H1 (cell line): ENCODE results near the gene RPL13A. TPM values are rescaled to one million over a fixed set of nuclear protein-coding genes. Genes with fewer than 3 reads are reported as not detected.

ENCODE experiments used
- CTCF ChIA-PET: fragments of 300-600 bp; sonication (Branson Sonifier 250); formaldehyde crosslinking; loops from one replicate; lab custom pipeline; 2021; ENCODE audit not compliant: partially characterized antibody; lab: Charles Lee
- POLR2A ChIA-PET: fragments of 300-600 bp; sonication (Branson Sonifier 250); formaldehyde crosslinking; loops from one replicate; lab custom pipeline; 2021; ENCODE audit warnings: inconsistent platforms; ENCODE audit not compliant: partially characterized antibody; lab: Charles Lee
- DNase-seq, 2 experiments: peaks; one replicate each; pipeline versions ENCODE4 v3.0.0 to v3.0.0-alpha.2; 2010 to 2022; ENCODE audit warnings: low spot score in 2 of 2, low read depth in 1 of 2, mixed read lengths in 1 of 2
- FAIRE-seq: peaks from 2 replicates; lab custom pipeline; 2011; peaks lifted over from hg19 to GRCh38; lab: Jason Lieb, UNC
- H2AFZ ChIP-seq: 2 replicates; pipeline ENCODE4 v1.8.1; 2012; ENCODE audit warnings: low read length, inconsistent platforms
- H2AK5ac ChIP-seq: 2 replicates; pipeline ENCODE4 v1.6.1; 2013; ENCODE audit warnings: low read depth, low read length
- H2BK120ac ChIP-seq: replicated peaks from 2 replicates; pipeline ENCODE3; 2013; ENCODE audit warnings: low read depth, low read length, inconsistent platforms
- H2BK12ac ChIP-seq: 2 replicates; pipeline ENCODE4 v1.6.1; 2013; ENCODE audit warnings: low read depth, low read length
- H2BK15ac ChIP-seq: 2 replicates; pipeline ENCODE4 v1.6.1; 2013; ENCODE audit warnings: low read length
- H2BK20ac ChIP-seq: 2 replicates; pipeline ENCODE4 v1.6.1; 2013; ENCODE audit warnings: low read length
- H2BK5ac ChIP-seq: 2 replicates; pipeline ENCODE4 v1.6.1; 2013; ENCODE audit warnings: low read depth, low read length
- H3K14ac ChIP-seq: 2 replicates; pipeline ENCODE4 v1.6.1; 2013; ENCODE audit warnings: inconsistent platforms; ENCODE audit not compliant: insufficient read length
- H3K18ac ChIP-seq: 2 replicates; pipeline ENCODE4 v1.6.1; 2013; ENCODE audit warnings: low read length; ENCODE audit errors: extremely low read depth
- H3K23ac ChIP-seq: 2 replicates; pipeline ENCODE4 v1.6.1; 2013; ENCODE audit warnings: inconsistent platforms; ENCODE audit not compliant: insufficient read length
- H3K23me2 ChIP-seq: 2 replicates; pipeline ENCODE4 v1.6.1; 2013; ENCODE audit warnings: low read depth, low read length
- H3K27ac ChIP-seq: 2 replicates; pipeline ENCODE4 v1.6.1; 2011; ENCODE audit warnings: low read depth, low read length, inconsistent platforms
- H3K27me3 ChIP-seq, 4 experiments: replicated peaks in 1 of 4; 1 replicate in 1 of 4; 2 replicates in 3 of 4; pipeline versions ENCODE4 v1.6.1 to v1.8.1; 2011 to 2013; ENCODE audit warnings: low read length in 3 of 4, mild to moderate bottlenecking in 3 of 4, inconsistent platforms in 2 of 4, mixed read lengths in 2 of 4, moderate library complexity in 1 of 4; ENCODE audit not compliant: control insufficient read depth in 3 of 4, insufficient read depth in 3 of 4; ENCODE audit errors: extremely low read depth in 1 of 4
- H3K36me3 ChIP-seq, 4 experiments: 2 replicates each; pipeline versions ENCODE4 v1.6.1 to v1.8.1; 2011 to 2013; ENCODE audit warnings: mild to moderate bottlenecking in 4 of 4, low read length in 3 of 4, moderate library complexity in 2 of 4, control low read depth in 1 of 4, inconsistent platforms in 1 of 4; ENCODE audit not compliant: insufficient read depth in 4 of 4, control insufficient read depth in 2 of 4
- H3K4ac ChIP-seq: replicated peaks from 2 replicates; pipeline ENCODE3; 2013; ENCODE audit warnings: low read length, low read depth, mixed read lengths, inconsistent platforms; ENCODE audit not compliant: insufficient read length
- H3K4me1 ChIP-seq, 4 experiments: replicated peaks in 1 of 4; 1 replicate in 1 of 4; 2 replicates in 3 of 4; pipeline versions ENCODE4 v1.6.1 to v1.8.1; 2011 to 2013; ENCODE audit warnings: low read length in 3 of 4, inconsistent platforms in 2 of 4, mixed read lengths in 1 of 4; ENCODE audit not compliant: insufficient read depth in 4 of 4, control insufficient read depth in 3 of 4
- H3K4me2 ChIP-seq, 2 experiments: 2 replicates each; pipeline versions ENCODE4 v1.6.1 to v1.8.1; 2011 to 2013; ENCODE audit warnings: low read depth in 2 of 2, low read length in 2 of 2, control low read depth in 1 of 2, inconsistent platforms in 1 of 2, mild to moderate bottlenecking in 1 of 2; ENCODE audit not compliant: insufficient read depth in 1 of 2
- H3K4me3 ChIP-seq, 4 experiments: fragments of 200-600, 300-600 bp in 1 of 4; sonication (generic), shearing (Covaris generic), sonication (Bioruptor Twin) in 1 of 4; 2 replicates each; pipeline versions ENCODE4 v1.5.1 to v1.8.1; 2011 to 2016; ENCODE audit warnings: low read length in 4 of 4, low read depth in 3 of 4, control low read depth in 2 of 4, inconsistent platforms in 2 of 4, mild to moderate bottlenecking in 2 of 4, mixed read lengths in 1 of 4, moderate library complexity in 1 of 4; ENCODE audit not compliant: insufficient read depth in 2 of 4; ENCODE audit errors: extremely low read depth in 1 of 4
- H3K56ac ChIP-seq: replicated peaks from 2 replicates; pipeline ENCODE3; 2013; ENCODE audit warnings: low read depth, mild to moderate bottlenecking, mixed read lengths, low read length, inconsistent platforms; ENCODE audit not compliant: insufficient read length
- H3K79me1 ChIP-seq: 2 replicates; pipeline ENCODE4 v1.6.1; 2013; ENCODE audit warnings: low read depth, low read length, control low read depth
- H3K79me2 ChIP-seq, 2 experiments: 2 replicates each; pipeline versions ENCODE4 v1.6.1 to v1.8.1; 2012 to 2013; ENCODE audit warnings: low read length in 2 of 2, mild to moderate bottlenecking in 2 of 2, inconsistent platforms in 1 of 2; ENCODE audit not compliant: insufficient read depth in 2 of 2, control insufficient read depth in 1 of 2
- H3K9ac ChIP-seq, 4 experiments: replicated peaks in 1 of 4; 1 replicate in 1 of 4; 2 replicates in 3 of 4; pipeline versions ENCODE4 v1.6.1 to v1.8.1; 2011 to 2013; ENCODE audit warnings: low read depth in 3 of 4, low read length in 3 of 4, control low read depth in 2 of 4, mild to moderate bottlenecking in 2 of 4, moderate library complexity in 2 of 4, inconsistent platforms in 1 of 4; ENCODE audit errors: extremely low read depth in 1 of 4
- H3K9me3 ChIP-seq, 2 experiments: 2 replicates each; pipeline versions ENCODE4 v1.6.1 to v1.8.1; 2012 to 2013; ENCODE audit warnings: mild to moderate bottlenecking in 2 of 2, moderate library complexity in 2 of 2, control low read depth in 1 of 2, inconsistent platforms in 1 of 2, low read depth in 1 of 2, low read length in 1 of 2, mixed read lengths in 1 of 2; ENCODE audit not compliant: insufficient read depth in 2 of 2
- H4K20me1 ChIP-seq, 2 experiments: replicated peaks in 1 of 2; 2 replicates each; pipeline versions ENCODE3 to v1.8.1; 2011 to 2013; ENCODE audit warnings: inconsistent platforms in 2 of 2, low read length in 2 of 2, mild to moderate bottlenecking in 1 of 2; ENCODE audit not compliant: insufficient read depth in 2 of 2, control insufficient read depth in 1 of 2
- H4K5ac ChIP-seq: 2 replicates; pipeline ENCODE4 v1.6.1; 2013; ENCODE audit warnings: low read length, low read depth, mixed read lengths, inconsistent platforms; ENCODE audit not compliant: insufficient read length
- H4K8ac ChIP-seq: 2 replicates; pipeline ENCODE4 v1.8.0; 2013; ENCODE audit warnings: mild to moderate bottlenecking, moderate library complexity, low read length, inconsistent platforms; ENCODE audit not compliant: insufficient read depth; ENCODE audit errors: extremely low read depth
- H4K91ac ChIP-seq: replicated peaks from 2 replicates; pipeline ENCODE3; 2013; ENCODE audit warnings: low read length, mixed read lengths, inconsistent platforms; ENCODE audit not compliant: insufficient read length
- ASH2L ChIP-seq: fragments of 200-600, 300-600 bp; sonication (generic); IDR thresholded peaks from one replicate; pipeline ENCODE4 v1.7.1; 2017; ENCODE audit warnings: low read length
- POLR2A ChIP-seq, 2 experiments: IDR thresholded peaks; 1 replicate in 1 of 2; 2 replicates in 1 of 2; pipeline ENCODE4 v1.6.1; 2011; ENCODE audit warnings: low read depth in 2 of 2, low read length in 2 of 2, mild to moderate bottlenecking in 2 of 2; ENCODE audit errors: control extremely low read depth in 1 of 2
- POLR2AphosphoS5 ChIP-seq: IDR thresholded peaks from 2 replicates; pipeline ENCODE4 v1.6.1; 2011; ENCODE audit warnings: low read depth, low read length
- POU5F1 ChIP-seq: IDR thresholded peaks from 2 replicates; pipeline ENCODE4 v1.6.1; 2011; ENCODE audit warnings: low read depth, mild to moderate bottlenecking, low read length, moderate library complexity
- SP2 ChIP-seq: IDR thresholded peaks from 2 replicates; pipeline ENCODE4 v1.6.1; 2012; ENCODE audit warnings: mild to moderate bottlenecking, low read length, inconsistent platforms
- SUZ12 ChIP-seq: fragments of 200-600 bp; sonication (generic); IDR thresholded peaks from 2 replicates; pipeline ENCODE4 v1.6.1; 2012; ENCODE audit warnings: mild to moderate bottlenecking, inconsistent platforms, low read length, moderate library complexity, mixed read lengths
- ZNF274 ChIP-seq: IDR thresholded peaks from 2 replicates; pipeline ENCODE4 v1.7.0; 2012; ENCODE audit warnings: low read length, borderline replicate concordance; ENCODE audit errors: extremely low read depth
- WGBS, 2 experiments: shearing (Covaris generic) in 1 of 2; methylation state at CpG; one replicate each; pipeline versions ENCODE4 v1.1.6 to v1.1.7; 2013 to 2015; ENCODE audit warnings: low lambda C conversion rate in 2 of 2, mixed read lengths in 2 of 2, inconsistent platforms in 1 of 2, low coverage in 1 of 2, missing lambda C conversion rate in 1 of 2; ENCODE audit not compliant: insufficient replicate concordance in 2 of 2, insufficient coverage in 1 of 2, insufficient read length in 1 of 2; ENCODE audit errors: extremely low coverage in 1 of 2, missing lambda C conversion rate in 1 of 2; 5-methylcytosine and 5-hydroxymethylcytosine counted together
- polyA plus RNA-seq, 7 experiments: library from polyadenylated mRNA; depleted of rRNA in 3 of 7; stranded (reverse) in 5 of 7; unstranded in 2 of 7; fragments of >200 nt in 5 of 7; fragments of 200-250 nt in 2 of 7; gene quantifications; 1 replicate in 5 of 7; 2 replicates in 1 of 7; 4 replicates in 1 of 7; pipeline versions ENCODE4 v1.2.1 to v1.2.3, GENCODE V29; 2011 to 2013; ENCODE audit warnings: missing spikeins in 2 of 7, mixed read lengths in 2 of 7
- total RNA-seq: library from RNA; stranded (reverse); fragmentation: NEBNext Ultra II Directional; extraction: Animal tissue kit (Norgen Biotek cat#: 25700); gene quantifications from 2 replicates; pipeline ENCODE4 v1.2.1, GENCODE V29; 2021
- TF ChIP-seq, protein P1 (sequence below): IDR thresholded peaks from 2 replicates; pipeline ENCODE4 v1.6.1; 2012; ENCODE audit warnings: low read length, inconsistent platforms

Gene RPL13A
- total and polyA plus RNA-seq, 2 of the 8 experiments (the other 6 are each of a cell fraction or from before 2014, with no cell fraction given), result 3,305 to 8,868 TPM

DNA sequence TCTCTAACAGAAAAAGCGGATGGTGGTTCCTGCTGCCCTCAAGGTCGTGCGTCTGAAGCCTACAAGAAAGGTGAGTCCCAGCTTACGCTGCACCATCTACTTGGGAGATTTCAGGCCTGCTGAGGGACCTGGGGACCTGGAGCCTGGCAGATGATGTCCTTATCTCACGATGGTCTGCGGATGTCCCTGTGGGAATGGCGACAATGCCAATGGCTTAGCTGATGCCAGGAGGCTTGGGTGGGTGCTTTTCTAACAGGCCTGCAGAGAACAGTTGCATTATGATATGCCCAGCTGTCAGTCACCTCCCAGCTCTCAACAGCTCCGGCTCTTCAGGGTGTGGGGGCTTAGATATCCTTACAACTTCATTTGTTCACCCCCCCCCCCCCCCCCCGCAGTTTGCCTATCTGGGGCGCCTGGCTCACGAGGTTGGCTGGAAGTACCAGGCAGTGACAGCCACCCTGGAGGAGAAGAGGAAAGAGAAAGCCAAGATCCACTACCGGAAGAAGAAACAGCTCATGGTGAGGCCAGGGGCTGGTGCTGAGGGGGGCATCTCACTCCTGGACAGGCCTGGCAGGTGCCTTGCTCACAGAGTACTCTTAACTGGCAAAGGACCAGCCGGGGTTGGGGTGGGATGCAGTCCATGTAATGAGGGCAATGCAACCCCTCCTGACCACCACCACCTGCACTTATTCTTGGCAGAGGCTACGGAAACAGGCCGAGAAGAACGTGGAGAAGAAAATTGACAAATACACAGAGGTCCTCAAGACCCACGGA, 3.8 kb downstream of the RPL13A start:
- H4K5ac ChIP-seq, result no peak overlapping the region
- no peaks in the 10 kb centered on the region for H3K9me3 ChIP-seq
- no peak overlapping the region for H2AFZ ChIP-seq
- H3K56ac ChIP-seq, result no peak overlapping the region
- H3K4ac ChIP-seq, result no peak overlapping the region
- peak overlapping the region; percentile 17; the same call in 1 of the 2 replicates for H4K8ac ChIP-seq
- H2BK15ac ChIP-seq, result no peak overlapping the region
- H4K91ac ChIP-seq, result no peak overlapping the region
- no peak overlapping the region for H3K4me3 ChIP-seq
- 89% methylated on average over 13 of the region's 17 CpGs; no CpG with 5 or more reads in 1 of the 2 experiments for WGBS, 2 experiments
- H3K4me2 ChIP-seq, result no peak overlapping the region
- FAIRE-seq, result no peak
- H3K79me2 ChIP-seq, result peaks cover 20 to 31% of the 10 kb centered on the region in 2 experiments
- H3K79me1 ChIP-seq, result peaks cover 2% of the 10 kb centered on the region; the same call in 1 of the 2 replicates
- H3K4me1 ChIP-seq, result peaks cover 0 to 8% (median 2%) of the 10 kb centered on the region in 4 experiments; a peak in 3 of 7 replicates
- no peak overlapping the region for H3K18ac ChIP-seq
- no peak overlapping the region for H2AK5ac ChIP-seq
- ChIA-PET CTCF (interaction anchor here (1.3 to 1.4 kb wide), 2 partner anchors 18 to 80 kb away, joined by 3 to 4 read pairs; no protein-coding TSS in a partner anchor), POLR2A (interaction anchor here (1.1 to 10.8 kb wide), 14 partner anchors 8 to 90 kb away, joined by 3 to 138 read pairs (median 9); partner anchors contain the start of genes ALDH16A1, FLT3LG, NOSIP and PRRG2)
- peak overlapping the region; percentile 98; the same call in 1 of the 2 replicates for H3K27ac ChIP-seq
- peaks cover 12% of the 10 kb centered on the region for H3K23me2 ChIP-seq
- peaks cover 26 to 49% (median 36%) of the 10 kb centered on the region in 4 experiments for H3K36me3 ChIP-seq
- H3K9ac ChIP-seq, result no peak overlapping the region; a peak in 1 of 7 replicates
- H2BK20ac ChIP-seq, result no peak overlapping the region
- H3K27me3 ChIP-seq, result no peaks in the 10 kb centered on the region
- H3K23ac ChIP-seq, result no peak overlapping the region
- H2BK12ac ChIP-seq, result no peak overlapping the region
- DNase-seq, result no peak
- no peak overlapping the region for H2BK120ac ChIP-seq
- no peak overlapping the region for H2BK5ac ChIP-seq
- peaks cover 15 to 20% of the 10 kb centered on the region in 2 experiments for H4K20me1 ChIP-seq
- no peak overlapping the region for H3K14ac ChIP-seq
- TF ChIP-seq POU5F1, result no peak
- no peak for TF ChIP-seq SUZ12
- TF ChIP-seq SP2, result no peak
- peak; percentile 16; the same call in 1 of the 2 replicates for TF ChIP-seq POLR2AphosphoS5
- TF ChIP-seq ASH2L, result no peak
- TF ChIP-seq, protein P1, sequence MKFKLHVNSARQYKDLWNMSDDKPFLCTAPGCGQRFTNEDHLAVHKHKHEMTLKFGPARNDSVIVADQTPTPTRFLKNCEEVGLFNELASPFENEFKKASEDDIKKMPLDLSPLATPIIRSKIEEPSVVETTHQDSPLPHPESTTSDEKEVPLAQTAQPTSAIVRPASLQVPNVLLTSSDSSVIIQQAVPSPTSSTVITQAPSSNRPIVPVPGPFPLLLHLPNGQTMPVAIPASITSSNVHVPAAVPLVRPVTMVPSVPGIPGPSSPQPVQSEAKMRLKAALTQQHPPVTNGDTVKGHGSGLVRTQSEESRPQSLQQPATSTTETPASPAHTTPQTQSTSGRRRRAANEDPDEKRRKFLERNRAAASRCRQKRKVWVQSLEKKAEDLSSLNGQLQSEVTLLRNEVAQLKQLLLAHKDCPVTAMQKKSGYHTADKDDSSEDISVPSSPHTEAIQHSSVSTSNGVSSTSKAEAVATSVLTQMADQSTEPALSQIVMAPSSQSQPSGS, result no peak
- TF ChIP-seq POLR2A (IDR thresholded peaks at IDR 0.05; ENCODE audit: control extremely low read depth in 1 of 2, low read depth in 2 of 2, low read length in 2 of 2), result peak; percentile 19 to 35; a peak in 2 of 3 replicates
- no peak for TF ChIP-seq ZNF274
